ENCODE data around the gene CEP68.
A peak's percentile ranks its signal among the peaks of the same experiment; 100 is the strongest.
"Not testable (repeated sequence)": the region's sequence is repeated elsewhere in the genome, so short reads cannot be mapped to it uniquely, and the experiment has no call there.

CEP68 gene

GRCh38 chr2:65056215-65057053 lies at the start of gene CEP68:
TSS of gene CEP68 (plus strand) at chr2:65056416. CDS start at chr2:65069445, 13,029 bp downstream.
- DNase-seq, result peak; percentile 96

- no peak for DNase-seq
Measured at GRCh38 chr2:65013776-65014175, 42.4 kb upstream of the CEP68 start.

- DNase-seq, result no peak
Measured at GRCh38 chr2:65015731-65016130, 40.5 kb upstream of the CEP68 start.

- DNase-seq, result no peak
Measured at GRCh38 chr2:65016789-65017188, 39.4 kb upstream of the CEP68 start.

GRCh38 chr2:65017335-65017734 lies 38.9 kb upstream of the CEP68 start:
- no peak for DNase-seq

GRCh38 chr2:65018141-65018582 lies 38.1 kb upstream of the CEP68 start:
- no peak for DNase-seq

GRCh38 chr2:65019010-65019409 lies 37.2 kb upstream of the CEP68 start:
- DNase-seq, result no peak

GRCh38 chr2:65019675-65020195 lies 36.5 kb upstream of the CEP68 start:
- DNase-seq, result no peak

GRCh38 chr2:65020251-65020650 lies 36.0 kb upstream of the CEP68 start:
- not testable (repeated sequence) for DNase-seq

GRCh38 chr2:65020943-65021528 lies 35.2 kb upstream of the CEP68 start:
- no peak for DNase-seq

- DNase-seq, result no peak
Measured at GRCh38 chr2:65021709-65022108, 34.5 kb upstream of the CEP68 start.

- DNase-seq, result no peak
Measured at GRCh38 chr2:65022189-65022588, 34.0 kb upstream of the CEP68 start.

GRCh38 chr2:65023742-65024141 lies 32.5 kb upstream of the CEP68 start:
- DNase-seq, result no peak

- DNase-seq, result no peak
Measured at GRCh38 chr2:65024149-65024829, 31.9 kb upstream of the CEP68 start.

GRCh38 chr2:65025453-65026123 lies 30.6 kb upstream of the CEP68 start:
- DNase-seq, result no peak

GRCh38 chr2:65026154-65026553 lies 30.1 kb upstream of the CEP68 start:
- no peak for DNase-seq

- DNase-seq, result no peak
Measured at GRCh38 chr2:65026704-65027464, 29.3 kb upstream of the CEP68 start.

- no peak for DNase-seq
Measured at GRCh38 chr2:65027616-65028244, 28.5 kb upstream of the CEP68 start.

- DNase-seq, result no peak
Measured at GRCh38 chr2:65030476-65031332, 25.5 kb upstream of the CEP68 start.

GRCh38 chr2:65031341-65032018 lies 24.7 kb upstream of the CEP68 start:
- DNase-seq, result peak; percentile 53
